Parathyroid adenoma (tissue), 2 donors: ENCODE measurements around the gene RFPL3.
A peak's percentile ranks its signal among the peaks of the same experiment; 100 is the strongest.

ENCODE experiments used
- H2AFZ ChIP-seq: fragments of 300-600 bp; sonication (generic); one replicate; pipeline ENCODE4 v1.7.0; 2017; ENCODE audit warnings: antibody characterized with exemption, mild to moderate bottlenecking
- H3K27ac ChIP-seq: fragments of 300-600 bp; sonication (generic); one replicate; pipeline ENCODE4 v1.7.0; 2017
- H3K27me3 ChIP-seq: fragments of 300-600 bp; sonication (generic); one replicate; pipeline ENCODE4 v1.7.0; 2017; ENCODE audit warnings: low read length; ENCODE audit not compliant: control insufficient read depth, insufficient read depth
- H3K36me3 ChIP-seq: fragments of 300-600 bp; sonication (generic); one replicate; pipeline ENCODE4 v1.7.0; 2017; ENCODE audit warnings: low read length; ENCODE audit not compliant: control insufficient read depth, insufficient read depth
- H3K4me1 ChIP-seq: fragments of 300-600 bp; sonication (generic); one replicate; pipeline ENCODE4 v1.7.0; 2017; ENCODE audit warnings: control low read depth
- H3K4me2 ChIP-seq: fragments of 300-600 bp; sonication (generic); one replicate; pipeline ENCODE4 v1.7.0; 2017; ENCODE audit warnings: low read length
- H3K4me3 ChIP-seq: fragments of 300-600 bp; sonication (generic); one replicate; pipeline ENCODE4 v1.7.0; 2017; ENCODE audit warnings: low read depth, low read length
- H3K79me2 ChIP-seq: fragments of 300-600 bp; sonication (generic); one replicate; pipeline ENCODE4 v1.7.0; 2017; ENCODE audit warnings: control low read depth
- H3K9ac ChIP-seq: fragments of 300-600 bp; sonication (generic); one replicate; pipeline ENCODE4 v1.7.0; 2017; ENCODE audit warnings: mild to moderate bottlenecking
- H3K9me3 ChIP-seq: fragments of 300-600 bp; sonication (generic); one replicate; pipeline ENCODE4 v1.7.0; 2017; ENCODE audit warnings: low read length; ENCODE audit not compliant: control insufficient read depth
- TF ChIP-seq, protein P1 (sequence below): fragments of 300-600 bp; sonication (generic); IDR thresholded peaks from one replicate; pipeline ENCODE4 v1.7.0; 2017; ENCODE audit warnings: antibody characterized with exemption, mild to moderate bottlenecking
- donor health status: primary hyperparathyroidism.

The RFPL3 gene

DNA sequence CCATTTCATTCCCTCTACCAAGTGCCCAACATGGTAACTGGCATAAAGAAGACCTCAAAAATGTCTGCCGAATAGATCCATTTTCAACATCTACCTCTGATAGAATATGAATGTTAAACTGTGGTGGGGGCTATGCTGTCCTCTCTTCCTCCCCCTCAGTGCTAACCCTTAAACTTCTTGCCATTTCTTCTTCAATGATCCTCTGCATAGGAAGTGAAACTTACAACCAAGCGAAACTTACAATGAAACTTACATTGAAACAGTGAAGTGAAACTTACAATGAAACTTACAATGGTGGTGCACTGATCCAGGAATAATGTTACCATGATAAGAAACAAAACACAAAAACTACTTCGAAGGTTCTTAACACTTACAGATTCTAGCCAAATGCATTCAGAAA lies 49.6 kb downstream of the RFPL3 start:
- Histone ChIP-seq H3K4me3 (no peak overlapping the region), H3K79me2 (peaks cover 6% of the 10 kb centered on the region), H3K27ac (no peak overlapping the region), H3K4me2 (no peak overlapping the region), H3K9ac (no peak overlapping the region), H3K4me1 (peaks cover 8% of the 10 kb centered on the region), H3K9me3 (no peaks in the 10 kb centered on the region), H3K27me3 (no peaks in the 10 kb centered on the region), H3K36me3 (no peaks in the 10 kb centered on the region), H2AFZ (no peak overlapping the region)
- TF ChIP-seq, protein P1, sequence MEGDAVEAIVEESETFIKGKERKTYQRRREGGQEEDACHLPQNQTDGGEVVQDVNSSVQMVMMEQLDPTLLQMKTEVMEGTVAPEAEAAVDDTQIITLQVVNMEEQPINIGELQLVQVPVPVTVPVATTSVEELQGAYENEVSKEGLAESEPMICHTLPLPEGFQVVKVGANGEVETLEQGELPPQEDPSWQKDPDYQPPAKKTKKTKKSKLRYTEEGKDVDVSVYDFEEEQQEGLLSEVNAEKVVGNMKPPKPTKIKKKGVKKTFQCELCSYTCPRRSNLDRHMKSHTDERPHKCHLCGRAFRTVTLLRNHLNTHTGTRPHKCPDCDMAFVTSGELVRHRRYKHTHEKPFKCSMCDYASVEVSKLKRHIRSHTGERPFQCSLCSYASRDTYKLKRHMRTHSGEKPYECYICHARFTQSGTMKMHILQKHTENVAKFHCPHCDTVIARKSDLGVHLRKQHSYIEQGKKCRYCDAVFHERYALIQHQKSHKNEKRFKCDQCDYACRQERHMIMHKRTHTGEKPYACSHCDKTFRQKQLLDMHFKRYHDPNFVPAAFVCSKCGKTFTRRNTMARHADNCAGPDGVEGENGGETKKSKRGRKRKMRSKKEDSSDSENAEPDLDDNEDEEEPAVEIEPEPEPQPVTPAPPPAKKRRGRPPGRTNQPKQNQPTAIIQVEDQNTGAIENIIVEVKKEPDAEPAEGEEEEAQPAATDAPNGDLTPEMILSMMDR: no peak

DNA sequence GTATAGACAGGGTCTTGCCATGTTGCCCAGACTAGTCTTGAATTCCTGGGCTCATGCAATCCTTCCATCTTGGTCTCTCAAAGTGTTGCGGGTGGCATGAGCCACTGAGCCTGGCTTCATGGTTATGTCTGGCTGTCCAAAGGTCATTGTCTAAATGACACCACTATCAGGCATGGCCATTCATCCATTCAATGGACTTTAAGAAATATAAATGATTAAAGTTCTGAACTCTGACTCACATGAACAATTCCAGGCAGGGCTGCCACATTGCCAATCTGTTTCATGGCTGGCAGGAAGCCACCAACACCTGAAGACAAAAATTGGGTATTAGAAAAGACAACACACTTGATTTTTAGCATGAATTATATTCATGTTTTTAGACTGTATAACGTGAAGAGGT lies 50.3 kb downstream of the RFPL3 start:
- Histone ChIP-seq H3K36me3 (no peaks in the 10 kb centered on the region), H3K27ac (no peak overlapping the region), H3K4me1 (peaks cover 8% of the 10 kb centered on the region), H3K4me2 (no peak overlapping the region), H3K27me3 (no peaks in the 10 kb centered on the region), H2AFZ (no peak overlapping the region), H3K9me3 (no peaks in the 10 kb centered on the region), H3K4me3 (no peak overlapping the region), H3K9ac (no peak overlapping the region), H3K79me2 (peaks cover 6% of the 10 kb centered on the region)
- TF ChIP-seq, protein P1: no peak

DNA sequence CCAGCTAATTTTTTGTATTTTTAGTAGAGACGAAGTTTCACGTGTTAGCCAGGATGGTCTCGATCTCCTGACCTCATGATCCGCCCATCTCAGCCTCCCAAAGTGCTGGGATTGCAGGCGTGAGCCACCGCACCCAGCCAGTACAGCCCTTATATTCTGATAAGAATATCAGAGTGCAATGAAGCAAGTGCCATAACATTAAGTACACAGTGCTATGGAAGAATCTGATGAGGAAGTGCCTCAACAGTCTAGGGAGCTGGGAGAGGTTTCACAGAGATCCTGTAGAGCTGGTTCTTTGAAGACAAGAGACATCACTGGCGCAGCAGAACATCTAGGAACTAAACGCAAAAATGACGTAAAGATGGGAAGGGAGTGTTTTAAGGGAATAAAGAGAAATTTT lies 52.3 kb downstream of the RFPL3 start:
- TF ChIP-seq, protein P1: no peak
- no peak overlapping the region for H3K4me3 ChIP-seq
- H3K9ac ChIP-seq: no peak overlapping the region
- no peaks in the 10 kb centered on the region for H3K27me3 ChIP-seq
- peaks cover 8% of the 10 kb centered on the region for H3K4me1 ChIP-seq
- no peak overlapping the region for H3K27ac ChIP-seq
- peak overlapping the region; percentile 66 for H3K4me2 ChIP-seq
- no peaks in the 10 kb centered on the region for H3K36me3 ChIP-seq
- H3K79me2 ChIP-seq: peaks cover 6% of the 10 kb centered on the region
- no peak overlapping the region for H2AFZ ChIP-seq
- H3K9me3 ChIP-seq: no peaks in the 10 kb centered on the region

DNA sequence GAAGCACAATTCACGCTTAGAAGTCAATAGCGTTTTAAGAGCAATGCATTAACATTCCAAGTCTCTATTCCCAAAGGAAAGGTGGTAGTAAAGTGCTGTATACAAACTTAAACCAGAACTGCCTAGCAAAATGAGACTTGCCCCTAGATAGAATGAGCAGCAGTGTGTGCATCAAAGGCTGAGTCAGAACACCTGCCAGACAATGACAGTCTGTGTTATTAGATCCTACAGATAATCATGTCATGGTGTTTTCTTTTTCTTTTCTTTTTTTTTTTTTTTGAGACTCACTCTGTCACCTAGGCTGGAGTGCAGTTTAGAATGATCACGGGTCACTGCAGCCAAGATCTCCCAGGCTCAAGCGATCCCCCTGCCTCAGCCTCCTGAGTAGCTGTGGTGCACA lies 52.8 kb downstream of the RFPL3 start:
- H3K4me3 ChIP-seq: peak overlapping the region; percentile 96

More for the DNA sequence above, 52.8 kb downstream of the RFPL3 start:
- H3K4me1 ChIP-seq: peaks cover 8% of the 10 kb centered on the region
- no peaks in the 10 kb centered on the region for H3K36me3 ChIP-seq
- no peak overlapping the region for H2AFZ ChIP-seq
- no peak overlapping the region for H3K9ac ChIP-seq
- TF ChIP-seq, protein P1: no peak
- no peaks in the 10 kb centered on the region for H3K27me3 ChIP-seq
- no peak overlapping the region for H3K27ac ChIP-seq
- H3K9me3 ChIP-seq: no peaks in the 10 kb centered on the region
- H3K79me2 ChIP-seq: peaks cover 6% of the 10 kb centered on the region
- H3K4me2 ChIP-seq: peak overlapping the region; percentile 66
